Thymus (tissue), 11 donors: ENCODE results near the gene SMURF2. TPM values are rescaled to one million over a fixed set of nuclear protein-coding genes. Genes with fewer than 3 reads are reported as not detected.
"Not testable (repeated sequence)": the region's sequence is repeated elsewhere in the genome, so short reads cannot be mapped to it uniquely, and the experiment has no call there.

Source experiments
- DNase-seq, 9 donors: peaks; one replicate each; pipeline ENCODE4 v3.0.0-alpha.2; 2013; ENCODE audit warnings: low spot score in 9 of 9, low read depth in 6 of 9, missing footprints in 1 of 9
- H3K27ac ChIP-seq, 2 donors: one replicate each; pipeline ENCODE4 v1.5.1; 2013; ENCODE audit warnings: control low read depth in 1 of 2, low read depth in 1 of 2, low read length in 1 of 2, mild to moderate bottlenecking in 1 of 2, moderate library complexity in 1 of 2
- H3K27me3 ChIP-seq, 2 donors: one replicate each; pipeline ENCODE4 v1.5.1; 2013; ENCODE audit warnings: low read length in 1 of 2; ENCODE audit not compliant: control insufficient read depth in 2 of 2, insufficient read depth in 1 of 2
- H3K36me3 ChIP-seq, 2 donors: one replicate each; pipeline ENCODE4 v1.5.1; 2013; ENCODE audit warnings: low read length in 1 of 2, mild to moderate bottlenecking in 1 of 2, moderate library complexity in 1 of 2; ENCODE audit not compliant: control insufficient read depth in 2 of 2, insufficient read depth in 2 of 2
- H3K4me1 ChIP-seq, 2 donors: one replicate each; pipeline ENCODE4 v1.5.1; 2013; ENCODE audit warnings: low read length in 2 of 2; ENCODE audit not compliant: control insufficient read depth in 2 of 2, insufficient read depth in 2 of 2
- H3K4me3 ChIP-seq, 2 donors: one replicate each; pipeline ENCODE4 v1.5.1; 2013; ENCODE audit warnings: low read length in 2 of 2, control low read depth in 1 of 2, mild to moderate bottlenecking in 1 of 2
- H3K9me3 ChIP-seq, 2 donors: one replicate each; pipeline ENCODE4 v1.5.1; 2013; ENCODE audit warnings: low read length in 1 of 2, mild to moderate bottlenecking in 1 of 2; ENCODE audit not compliant: control insufficient read depth in 2 of 2, insufficient read depth in 1 of 2
- WGBS: extraction: QIAGEN DNeasy Blood & Tissue Kit; methylation state at CpG from one replicate; pipeline ENCODE4 v1.1.7; 2013; 5-methylcytosine and 5-hydroxymethylcytosine counted together
- polyA plus RNA-seq: library from polyadenylated mRNA; stranded (reverse); fragments of 200-250 nt; gene quantifications from one replicate; pipeline ENCODE4 v1.2.3, GENCODE V29; 2013
- total RNA-seq: library from RNA; stranded (reverse); fragments of 120-200 nt; gene quantifications from one replicate; pipeline ENCODE4 v1.2.4, GENCODE V29; 2013
- donor health status: healthy.

SMURF2 gene
- total and polyA plus RNA-seq, 2 donors: 14.1 to 29.7 TPM

GRCh38 chr17:64660195-64660977 is 1.7 kb downstream of the SMURF2 start:
- not testable (repeated sequence) for H3K36me3 ChIP-seq, H3K27ac ChIP-seq, H3K9me3 ChIP-seq, H3K27me3 ChIP-seq
- Histone ChIP-seq H3K4me1 (peaks cover 9 to 20% of the 10 kb centered on the region in 2 donors), H3K4me3 (peak overlapping the region; percentile 60 to 61)
- WGBS: 20% methylated on average over 11 of the region's 11 CpGs
- DNase-seq: peak in 1 of 9 donors; percentile 34

GRCh38 chr17:64658931-64659330 is 3.2 kb downstream of the SMURF2 start:
- peaks cover 9 to 20% of the 10 kb centered on the region in 2 donors for H3K4me1 ChIP-seq
- peak in 1 of 9 donors; percentile 21 for DNase-seq
- no peaks in the 10 kb centered on the region for H3K36me3 ChIP-seq
- no peaks in the 10 kb centered on the region for H3K27me3 ChIP-seq
- no peak overlapping the region for H3K4me3 ChIP-seq
- peaks cover 0 to 4% of the 10 kb centered on the region in 2 donors for H3K9me3 ChIP-seq
- no peak overlapping the region for H3K27ac ChIP-seq

DNA sequence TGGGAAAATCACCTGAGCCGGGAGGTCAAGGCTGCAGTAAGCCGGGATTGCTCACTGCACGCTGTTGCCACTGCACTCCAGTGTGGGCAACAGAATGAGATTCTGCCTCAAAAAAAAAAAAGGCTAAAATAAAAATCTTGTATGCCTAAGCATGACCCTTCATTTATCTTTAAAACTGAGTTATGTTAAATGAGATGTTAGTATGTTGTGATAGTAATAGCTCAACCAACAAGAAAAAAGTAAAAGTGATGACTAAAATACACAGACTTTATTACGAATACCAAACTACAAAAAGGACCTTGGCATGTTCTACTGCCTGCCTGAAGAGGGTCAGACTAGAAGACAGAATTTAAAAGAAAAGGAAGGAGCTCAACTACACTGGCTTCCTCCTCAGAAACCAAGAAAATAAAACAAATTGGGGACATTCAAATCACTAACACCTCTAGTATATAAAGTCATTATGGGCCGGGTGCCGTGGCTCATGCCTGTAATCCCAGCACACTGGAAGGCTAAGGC is 4.4 kb downstream of the SMURF2 start:
- Histone ChIP-seq H3K27me3 (no peaks in the 10 kb centered on the region), H3K27ac (no peak overlapping the region), H3K9me3 (peaks cover 0 to 4% of the 10 kb centered on the region in 2 donors), H3K4me3 (no peak overlapping the region), H3K36me3 (no peaks in the 10 kb centered on the region), H3K4me1 (peaks cover 8 to 14% of the 10 kb centered on the region in 2 donors)
- no peak for DNase-seq
- WGBS: 86% methylated on average over 6 of the region's 6 CpGs

DNA sequence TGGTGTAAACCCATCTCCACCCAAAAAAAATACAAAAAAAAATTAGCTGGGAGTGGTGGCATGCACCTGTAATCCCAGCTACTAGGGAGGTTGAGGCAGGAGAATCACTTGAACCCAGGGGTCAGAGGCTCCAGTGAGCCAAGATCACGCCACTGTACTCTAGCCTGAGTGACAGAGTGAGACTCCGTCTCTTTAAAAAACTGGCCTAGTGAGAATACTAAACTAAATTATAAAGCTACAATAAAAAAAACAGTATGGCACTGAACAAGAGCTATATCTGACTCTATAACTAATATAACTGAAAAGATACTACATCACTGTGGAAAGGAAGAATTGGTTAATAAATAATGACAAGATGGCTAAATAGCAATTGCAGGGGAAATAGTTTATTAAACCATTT is 6.4 kb downstream of the SMURF2 start:
- no peak overlapping the region for H3K27ac ChIP-seq
- no peak overlapping the region for H3K4me3 ChIP-seq
- WGBS: 100% methylated on average over 2 of the region's 2 CpGs
- peaks cover 0 to 4% of the 10 kb centered on the region in 2 donors for H3K9me3 ChIP-seq
- no peak for DNase-seq
- no peaks in the 10 kb centered on the region for H3K36me3 ChIP-seq
- peaks cover 5 to 6% of the 10 kb centered on the region in 2 donors for H3K4me1 ChIP-seq
- H3K27me3 ChIP-seq: no peaks in the 10 kb centered on the region

DNA sequence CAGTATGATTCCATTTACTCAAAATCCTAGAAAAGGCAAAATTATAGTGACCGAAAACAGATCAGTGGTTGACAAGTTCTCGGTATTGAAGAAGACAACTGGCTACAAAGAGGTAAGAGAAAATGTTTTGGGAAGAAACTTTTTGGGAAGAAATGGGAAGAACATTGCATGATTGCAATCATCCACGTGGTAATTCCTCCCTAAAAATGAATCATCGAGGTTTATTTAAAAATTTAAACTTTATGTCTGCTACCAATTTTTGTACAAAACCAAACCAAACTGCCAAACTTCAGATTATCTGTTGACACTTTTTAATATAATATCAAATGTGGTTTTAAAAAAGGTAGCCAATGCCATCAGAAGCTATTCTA is 8.1 kb downstream of the SMURF2 start:
- H3K27ac ChIP-seq: no peak overlapping the region
- no peaks in the 10 kb centered on the region for H3K27me3 ChIP-seq
- DNase-seq: no peak
- peaks cover 0 to 4% of the 10 kb centered on the region in 2 donors for H3K9me3 ChIP-seq
- H3K4me3 ChIP-seq: no peak overlapping the region
- 96% methylated on average over 4 of the region's 4 CpGs for WGBS
- H3K36me3 ChIP-seq: no peaks in the 10 kb centered on the region
- H3K4me1 ChIP-seq: no peaks in the 10 kb centered on the region

DNA sequence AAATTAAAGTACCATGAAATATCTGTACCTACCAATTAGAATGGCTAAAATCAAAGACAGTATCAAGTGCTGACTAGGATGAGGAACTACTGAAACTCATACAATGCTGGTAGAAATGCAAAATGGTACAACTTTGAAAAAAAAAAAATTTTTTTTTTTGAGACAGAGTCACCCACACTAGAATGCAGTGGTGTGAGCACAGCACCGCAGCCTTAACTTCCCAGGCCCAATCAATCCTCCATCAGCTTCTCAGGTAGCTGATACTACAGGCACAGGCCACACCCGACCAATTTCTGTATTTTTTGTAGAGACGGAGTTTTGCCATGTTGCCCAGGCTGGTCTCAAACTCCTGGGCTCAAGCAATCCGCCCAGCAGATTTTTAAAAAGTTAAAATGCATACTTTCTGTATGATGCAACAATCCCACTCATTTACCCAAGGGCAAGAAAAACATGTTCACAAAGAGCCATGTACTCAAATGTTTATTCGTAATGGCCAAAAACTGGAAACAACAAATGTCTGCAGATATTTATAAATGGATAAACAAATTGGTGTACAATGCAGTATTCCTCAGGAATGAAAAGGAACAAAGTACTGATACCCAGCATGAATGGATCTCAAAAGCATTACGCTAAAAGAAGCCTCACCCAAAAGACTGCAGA is 8.7 kb downstream of the SMURF2 start:
- Histone ChIP-seq H3K9me3 (peaks cover 0 to 4% of the 10 kb centered on the region in 2 donors), H3K27ac (no peak overlapping the region), H3K4me1 (no peaks in the 10 kb centered on the region), H3K4me3 (no peak overlapping the region), H3K27me3 (no peaks in the 10 kb centered on the region), H3K36me3 (no peaks in the 10 kb centered on the region)
- 98% methylated on average over 6 of the region's 6 CpGs for WGBS
- DNase-seq: no peak

GRCh38 chr17:64651889-64652288 is 10.2 kb downstream of the SMURF2 start:
- no peaks in the 10 kb centered on the region for H3K4me1 ChIP-seq
- no peak overlapping the region for H3K4me3 ChIP-seq
- H3K9me3 ChIP-seq: peaks cover 0 to 4% of the 10 kb centered on the region in 2 donors
- no peaks in the 10 kb centered on the region for H3K36me3 ChIP-seq
- DNase-seq: no peak
- 96% methylated on average over 3 of the region's 3 CpGs for WGBS
- H3K27me3 ChIP-seq: no peaks in the 10 kb centered on the region
- H3K27ac ChIP-seq: no peak overlapping the region

GRCh38 chr17:64648234-64648633 is 13.9 kb downstream of the SMURF2 start:
- 96% methylated on average over 1 of the region's 1 CpG for WGBS
- Histone ChIP-seq H3K4me3 (no peak overlapping the region), H3K4me1 (no peaks in the 10 kb centered on the region), H3K27ac (no peak overlapping the region), H3K9me3 (no peaks in the 10 kb centered on the region), H3K36me3 (peaks cover 0 to 3% of the 10 kb centered on the region in 2 donors), H3K27me3 (no peaks in the 10 kb centered on the region)
- no peak for DNase-seq

- Histone ChIP-seq H3K27me3 (no peaks in the 10 kb centered on the region), H3K4me1 (no peaks in the 10 kb centered on the region), H3K4me3 (no peak overlapping the region), H3K36me3 (peaks cover 3% of the 10 kb centered on the region in 2 donors), H3K9me3 (no peaks in the 10 kb centered on the region), H3K27ac (no peak overlapping the region)
- no peak for DNase-seq
- WGBS: 98% methylated on average over 1 of the region's 1 CpG
Measured at GRCh38 chr17:64647817-64648216, 14.3 kb downstream of the SMURF2 start.
